Amygdala (tissue), 56 donors: ENCODE results near the gene SLC9A9.

Source experiments
- DNase-seq, 56 donors: peaks; one replicate each; lab custom pipeline; 2025; lab: John Stamatoyannopoulos, UW

SLC9A9 gene

DNA sequence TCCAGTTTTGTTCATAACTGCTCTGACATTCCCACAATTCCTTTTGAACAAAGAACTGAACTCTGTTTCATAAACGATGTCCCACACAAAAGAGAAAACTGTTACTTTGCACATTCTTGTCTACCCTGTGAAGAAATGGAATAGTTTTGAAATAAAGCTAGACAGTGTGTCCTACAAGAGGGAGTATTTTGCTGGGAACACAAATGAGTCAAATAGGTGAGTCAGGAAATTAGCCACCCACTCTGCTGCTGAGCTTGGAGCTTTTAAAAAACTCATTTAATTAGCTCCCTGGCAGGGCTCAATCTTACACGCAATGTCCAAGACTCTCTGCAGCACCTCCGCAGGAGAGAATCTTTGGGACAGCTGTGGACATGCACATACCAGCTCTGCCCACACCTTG, 193.4 kb downstream of the SLC9A9 start:
- peak in 1 of 56 donors; percentile 1 for DNase-seq

DNA sequence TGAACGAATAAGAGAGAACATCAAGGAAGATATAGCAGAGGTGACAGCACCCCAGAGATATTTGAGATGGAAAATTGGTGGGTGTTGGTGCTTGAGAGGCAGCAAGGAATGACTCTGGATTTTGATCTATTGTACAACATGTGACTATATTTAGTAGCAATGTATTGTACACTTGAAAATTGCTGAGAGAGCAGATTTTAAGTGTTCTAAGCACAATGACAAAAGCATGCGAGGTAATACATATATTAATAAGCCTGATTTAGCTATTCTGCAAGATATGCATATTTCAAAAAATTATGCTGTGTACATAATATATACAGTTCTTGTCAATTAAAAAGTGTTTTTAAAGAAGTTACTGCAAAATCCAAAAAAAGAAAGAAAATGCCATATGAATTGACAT, 194.3 kb downstream of the SLC9A9 start:
- no peak for DNase-seq

DNA sequence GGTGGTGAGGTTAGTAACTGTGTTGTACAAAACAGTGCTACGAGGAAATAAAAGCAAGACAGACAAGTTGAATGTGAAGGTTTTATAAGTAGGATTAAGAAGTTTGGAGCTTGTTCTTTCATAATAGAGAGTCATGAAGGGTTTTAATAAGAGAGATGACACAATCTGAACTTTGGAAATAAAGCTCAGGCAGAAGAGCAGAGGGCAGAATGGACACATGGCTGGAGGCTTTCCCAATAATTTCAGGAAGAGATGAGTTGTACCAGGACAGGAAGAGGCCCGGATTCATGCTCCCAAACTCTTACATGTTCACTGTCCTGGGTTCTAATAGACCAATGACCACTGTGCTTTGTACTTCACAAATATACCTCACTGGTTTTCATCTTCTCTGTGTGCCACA, 194.8 kb downstream of the SLC9A9 start:
- DNase-seq, result no peak

DNA sequence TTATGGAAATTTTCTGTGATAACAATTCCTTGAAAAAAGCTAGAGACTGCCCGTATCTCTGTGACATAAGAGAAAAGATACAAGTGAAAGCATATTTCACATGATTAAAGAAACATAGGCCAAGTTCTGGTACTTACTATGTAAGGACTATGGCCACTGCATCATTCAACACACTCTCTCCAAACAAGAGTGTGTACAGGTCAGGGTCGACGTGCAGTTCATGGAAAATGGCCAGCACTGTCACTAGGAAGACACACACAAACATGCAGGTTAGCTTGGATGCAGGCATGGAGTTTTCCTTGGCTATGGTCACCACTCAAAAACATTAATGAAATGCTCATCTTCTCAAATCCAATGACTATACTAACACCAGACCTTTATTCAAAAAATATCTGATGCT, 196.2 kb downstream of the SLC9A9 start:
- no peak for DNase-seq

DNA sequence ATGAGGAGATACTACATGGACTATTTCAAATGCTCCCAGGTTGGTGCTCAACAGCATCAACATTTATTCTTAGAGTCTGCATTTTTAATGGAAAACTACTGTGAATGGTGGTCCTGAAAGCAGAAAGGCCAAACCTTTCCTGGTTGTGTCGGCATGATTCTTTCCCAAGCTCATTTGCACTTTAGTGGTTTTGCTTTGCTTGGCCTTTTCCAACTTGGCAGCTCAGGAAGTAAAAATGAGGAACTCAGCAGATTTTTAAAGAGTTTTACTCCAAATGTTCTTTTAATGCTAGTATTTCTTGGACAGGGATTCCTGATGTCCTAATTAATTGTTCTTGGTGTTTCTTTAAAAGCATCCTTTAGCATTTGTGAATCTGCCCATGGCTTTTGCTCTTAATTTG, 197.4 kb downstream of the SLC9A9 start:
- DNase-seq, result no peak

DNA sequence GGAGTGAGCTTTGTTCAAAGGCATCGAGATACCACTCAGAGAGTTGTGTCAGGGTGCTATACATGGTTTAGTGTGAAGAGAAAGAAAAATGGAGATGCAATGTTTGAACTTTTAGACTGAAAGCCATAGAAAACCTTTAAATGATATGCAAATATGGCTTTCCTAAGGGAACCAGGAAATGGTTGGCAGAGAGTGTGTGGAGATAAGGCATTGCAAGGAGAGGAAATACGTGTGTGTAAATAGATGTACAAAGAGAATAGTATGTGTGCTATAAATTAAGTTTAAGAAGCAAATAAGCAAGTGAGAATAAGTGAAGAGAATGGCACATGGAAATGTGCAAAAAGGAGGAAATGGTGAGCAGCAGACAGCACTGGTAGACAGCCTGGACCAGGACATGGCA, 198.1 kb downstream of the SLC9A9 start:
- DNase-seq, result no peak

DNA sequence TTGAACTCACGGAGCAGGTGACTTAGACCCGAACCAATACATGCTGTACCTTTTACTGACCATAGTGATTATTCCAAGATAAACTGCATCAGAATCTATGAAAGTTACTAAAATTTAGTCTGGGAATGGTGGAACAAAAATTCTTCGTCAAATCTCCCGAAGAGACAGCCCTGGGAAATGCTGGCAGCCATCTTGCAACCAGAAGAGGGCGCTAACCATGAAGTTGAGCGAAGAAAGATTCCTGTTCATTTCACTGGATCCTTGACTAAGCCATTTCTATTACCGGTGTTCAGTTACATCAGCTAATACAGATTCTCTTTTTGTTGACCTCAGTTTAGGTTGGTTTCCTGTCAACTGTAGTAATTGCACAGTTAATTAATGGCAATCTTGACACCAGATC, 199.6 kb downstream of the SLC9A9 start:
- DNase-seq, result no peak

DNA sequence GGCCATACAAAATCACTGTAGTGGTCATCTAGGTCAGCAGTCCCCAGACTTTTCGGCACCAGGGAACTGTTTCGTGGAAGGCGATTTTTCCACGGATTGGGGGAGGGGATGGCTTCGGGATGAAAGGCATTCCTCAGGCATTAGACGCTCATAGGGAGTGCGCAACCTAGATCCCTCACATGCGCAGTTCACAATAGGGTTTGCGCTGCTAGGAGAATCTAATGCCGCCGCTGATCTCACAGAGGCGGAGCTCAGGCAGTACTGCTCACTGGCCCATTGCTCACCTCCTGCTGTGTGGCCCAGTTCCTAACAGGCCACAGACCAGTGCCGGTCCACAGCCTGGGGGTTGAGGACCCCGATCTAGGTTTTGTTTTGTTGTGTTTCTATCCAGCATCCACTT, 200.1 kb downstream of the SLC9A9 start:
- DNase-seq, result no peak

DNA sequence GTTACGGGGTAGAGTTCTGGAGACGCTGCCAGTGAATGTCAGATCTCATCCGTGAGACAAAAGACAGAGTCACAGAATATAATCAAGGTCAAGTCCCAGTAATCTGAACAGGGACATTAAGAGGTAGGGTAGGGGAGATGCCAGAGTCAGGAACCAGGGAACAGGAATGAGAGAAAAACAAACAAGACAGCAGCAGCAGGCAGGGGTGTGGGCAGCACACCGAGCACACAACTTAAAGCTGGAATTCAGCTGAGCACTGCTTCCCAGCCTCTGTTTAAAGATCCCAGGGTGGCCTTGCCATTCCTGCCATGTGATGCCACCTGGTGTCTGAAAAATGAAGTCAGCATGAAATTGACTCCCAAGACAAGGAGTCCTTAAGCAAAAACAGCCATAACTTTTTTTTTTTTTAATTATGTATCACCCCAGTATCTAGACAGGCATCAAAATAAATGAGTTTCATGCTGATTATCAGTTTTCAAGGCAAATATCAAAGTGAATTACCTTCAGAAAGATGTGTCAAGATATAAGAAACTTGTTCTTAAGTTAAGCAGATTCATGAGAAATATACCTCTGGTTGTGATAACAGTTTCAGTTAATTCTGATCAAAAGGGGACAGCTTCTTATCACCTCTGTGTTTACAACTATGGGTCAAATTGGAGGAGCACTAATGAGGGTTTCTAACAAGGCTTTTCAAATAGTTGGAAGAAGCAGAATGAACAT, 203.7 kb downstream of the SLC9A9 start:
- peak in 17 of 56 donors; percentile 1 to 42 (median 6) for DNase-seq

DNA sequence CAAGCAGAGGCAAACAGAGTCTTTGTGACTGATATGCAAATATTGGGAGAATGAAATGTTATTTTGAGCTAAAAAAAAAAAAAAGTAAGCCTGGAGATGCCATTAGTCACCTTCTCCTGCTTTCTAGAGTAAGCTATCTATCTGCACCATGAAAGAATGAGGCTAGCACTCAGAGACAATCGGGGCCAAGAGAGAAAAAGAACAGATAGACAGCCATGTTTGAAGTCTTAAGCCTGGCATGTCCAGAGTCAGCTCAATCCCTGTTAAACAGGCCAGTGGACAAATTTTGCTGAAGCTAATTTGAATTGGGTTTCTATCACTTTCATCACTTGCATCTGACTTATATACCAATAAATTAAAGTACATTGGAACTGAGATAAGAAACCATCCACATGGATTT, 204.4 kb downstream of the SLC9A9 start:
- DNase-seq, result no peak

DNA sequence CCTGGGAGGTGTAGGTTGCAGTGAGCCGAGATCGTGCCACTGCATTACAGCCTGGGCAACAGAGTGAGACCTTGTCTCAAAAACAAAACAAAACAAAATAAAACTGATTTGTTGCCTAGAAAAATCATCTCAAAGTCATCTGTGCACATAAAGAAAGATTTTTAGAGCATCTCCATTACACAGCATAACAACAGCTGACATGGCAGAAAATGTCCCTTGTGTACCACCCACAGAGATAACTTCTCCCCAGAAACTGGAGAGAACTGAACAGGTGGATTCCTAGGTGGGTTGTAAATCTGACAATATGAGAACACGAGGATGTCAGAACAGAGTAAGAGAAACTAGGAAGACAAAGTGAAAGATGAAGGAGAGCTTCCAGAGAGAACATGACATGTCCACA, 207.5 kb downstream of the SLC9A9 start:
- no peak for DNase-seq

DNA sequence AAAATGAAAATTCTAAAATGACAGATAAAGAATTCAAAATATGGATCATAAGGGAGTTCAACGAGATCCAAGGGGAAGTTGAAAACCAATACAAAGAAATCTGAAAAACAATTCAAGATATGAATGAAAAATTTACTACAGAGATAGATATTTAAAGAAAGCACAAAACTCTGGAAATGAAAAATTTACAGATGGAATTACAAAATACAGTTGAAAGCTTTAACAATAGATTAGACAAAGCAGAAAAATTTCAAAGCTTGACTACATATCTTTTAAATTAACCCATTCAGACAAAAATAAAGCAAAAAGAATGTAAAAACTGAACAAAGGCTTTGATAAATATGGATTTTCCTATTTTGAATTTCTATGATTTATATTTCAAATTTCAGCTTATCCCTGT, 211.1 kb downstream of the SLC9A9 start:
- no peak for DNase-seq

DNA sequence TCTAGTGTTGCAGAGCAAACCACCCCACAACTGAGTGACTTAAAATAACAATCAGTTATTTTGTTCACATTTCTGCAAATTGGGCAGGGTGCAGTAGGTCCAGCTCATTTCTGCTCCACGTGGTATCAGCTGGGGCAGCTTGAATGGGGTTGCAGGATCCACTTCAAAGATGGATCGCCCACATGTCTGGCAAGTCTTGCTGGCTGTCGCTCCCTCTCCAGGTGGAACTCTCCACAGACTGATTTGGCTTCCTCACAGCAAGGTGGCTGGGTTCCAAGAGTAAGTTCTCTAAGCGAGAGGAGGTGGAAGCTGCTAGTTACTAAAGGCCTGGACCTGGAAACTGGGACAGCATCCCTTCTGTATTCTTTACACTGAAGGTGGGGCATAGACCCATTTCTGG, 213.3 kb downstream of the SLC9A9 start:
- peak in 1 of 56 donors; percentile 2 for DNase-seq

DNA sequence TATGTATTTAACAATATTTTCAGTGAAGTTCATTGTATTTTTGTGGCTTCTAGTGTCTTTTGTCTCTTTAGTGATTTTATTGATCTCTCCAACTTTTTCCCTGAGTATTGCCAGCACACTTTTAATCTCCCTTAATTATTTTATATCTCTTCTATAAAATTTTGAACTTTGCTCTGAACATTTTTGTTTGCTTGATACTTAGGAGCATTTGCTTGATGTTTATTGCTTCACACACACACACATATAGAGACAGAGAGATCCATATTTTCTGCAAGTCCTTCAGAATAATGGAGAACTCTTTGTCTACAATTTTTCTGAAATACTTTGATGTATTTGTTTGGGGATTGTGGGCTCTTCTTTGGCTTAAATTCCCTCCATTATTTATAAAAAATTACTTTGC, 213.8 kb downstream of the SLC9A9 start:
- DNase-seq, result no peak

DNA sequence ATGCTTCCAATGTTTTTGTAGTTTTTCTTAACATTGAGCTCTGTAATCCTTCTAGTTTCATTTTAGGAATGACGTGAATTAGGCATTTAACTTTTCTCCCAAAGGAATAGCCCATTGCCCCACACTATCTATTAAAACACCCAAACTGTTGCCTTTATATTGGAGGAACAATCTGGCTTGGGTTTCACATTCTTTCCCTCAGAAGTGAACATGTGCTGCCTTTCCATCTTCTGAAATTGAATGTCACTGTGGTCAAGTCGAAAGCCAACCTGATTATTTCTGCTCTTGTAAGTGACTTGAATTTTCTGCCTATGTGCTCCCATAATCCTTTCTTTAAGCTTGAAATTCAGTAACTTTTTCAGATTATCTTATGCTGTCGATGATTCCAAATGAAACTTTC, 214.5 kb downstream of the SLC9A9 start:
- DNase-seq, result no peak

DNA sequence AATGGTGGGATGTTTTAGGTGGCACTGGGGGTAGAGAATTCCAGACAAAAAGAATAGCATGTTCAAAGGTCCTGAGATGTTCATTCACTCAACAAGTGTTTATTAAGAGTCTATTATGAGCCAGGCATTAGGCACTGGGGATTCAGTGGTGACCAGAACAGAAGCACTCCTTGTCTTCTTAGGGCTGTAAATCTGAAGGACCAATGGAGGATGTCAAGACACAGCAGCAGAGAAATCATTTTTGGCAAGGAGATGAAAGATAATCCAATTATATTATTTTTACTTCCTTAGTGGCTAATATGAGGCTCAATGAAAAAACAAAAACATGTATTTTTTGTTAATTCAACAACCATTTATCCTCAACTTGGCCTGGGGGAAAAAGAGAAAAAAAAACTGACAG, 218.5 kb downstream of the SLC9A9 start:
- no peak for DNase-seq

DNA sequence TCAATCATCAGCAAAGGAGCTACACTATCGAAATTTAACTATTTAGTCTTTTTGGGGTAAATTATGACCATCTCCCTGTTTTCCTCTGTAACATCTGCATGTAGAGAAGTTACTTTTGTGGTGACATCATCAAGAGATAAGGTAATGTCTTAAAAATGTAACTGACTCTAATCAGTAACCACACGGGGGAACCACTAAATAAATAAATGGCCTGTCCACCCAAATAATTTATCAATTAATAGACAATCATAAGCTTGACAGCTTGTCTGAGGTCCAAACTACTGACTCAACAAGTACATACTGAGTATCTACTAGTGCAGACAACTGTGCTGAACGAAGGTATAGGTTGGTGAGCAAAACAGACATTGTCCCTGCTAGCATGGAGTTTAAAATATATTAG, 219.3 kb downstream of the SLC9A9 start:
- DNase-seq, result no peak

DNA sequence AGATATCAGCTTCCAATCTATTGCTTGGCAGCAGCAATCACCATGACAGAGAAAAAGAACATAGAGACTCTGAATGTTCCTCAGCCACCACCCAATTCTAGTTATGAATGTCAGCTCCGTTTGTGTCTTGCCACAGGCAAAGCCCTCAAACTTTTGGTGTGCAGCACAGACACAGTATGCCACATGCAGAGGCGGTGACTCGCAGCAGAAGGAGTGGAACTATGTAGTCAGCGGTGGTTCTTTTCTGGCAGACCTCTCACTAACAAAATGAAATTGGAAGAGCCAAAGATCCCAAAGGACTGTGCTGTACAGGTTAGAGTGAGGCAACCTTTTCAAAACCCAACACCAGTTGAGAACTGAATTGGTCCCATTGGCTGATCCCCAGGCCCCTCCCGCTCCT, 220.9 kb downstream of the SLC9A9 start:
- no peak for DNase-seq

DNA sequence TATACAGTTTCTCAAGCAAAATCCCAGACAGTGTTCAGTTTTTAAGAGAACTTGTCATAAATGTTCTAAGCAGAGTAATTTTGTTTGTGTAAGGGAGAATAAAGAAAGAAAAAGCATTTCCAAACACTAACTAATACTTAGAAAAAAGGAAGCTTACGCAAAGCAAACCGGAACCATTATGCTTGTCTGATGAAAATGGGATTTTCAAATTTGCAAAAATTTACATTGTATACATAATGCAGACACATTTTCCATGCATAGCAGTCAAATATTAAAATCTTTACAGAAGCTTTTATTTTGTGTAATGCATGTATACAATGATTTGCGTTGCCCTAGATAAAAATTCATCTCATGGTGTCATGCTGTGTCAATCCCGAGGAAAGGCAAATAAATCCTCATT, 229.0 kb downstream of the SLC9A9 start:
- no peak for DNase-seq

DNA sequence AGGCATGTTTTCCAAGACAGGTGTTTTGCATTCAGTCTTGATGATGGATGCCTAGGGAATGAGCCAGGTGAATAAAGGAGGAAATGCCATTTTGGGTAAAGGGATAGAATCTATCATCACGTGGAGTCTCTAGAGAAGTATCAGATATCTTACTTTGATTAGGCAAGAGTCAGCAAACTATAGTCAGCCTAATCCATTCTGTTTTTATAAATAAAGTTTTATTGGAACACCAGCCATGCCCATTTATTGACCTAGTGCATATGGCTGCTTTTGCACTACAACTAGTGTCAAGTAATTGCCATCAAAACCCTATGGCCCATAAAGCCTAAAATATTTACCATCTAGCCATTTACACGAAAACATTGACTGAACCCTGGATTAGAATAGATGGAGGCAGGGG, 231.2 kb downstream of the SLC9A9 start:
- DNase-seq, result no peak

DNA sequence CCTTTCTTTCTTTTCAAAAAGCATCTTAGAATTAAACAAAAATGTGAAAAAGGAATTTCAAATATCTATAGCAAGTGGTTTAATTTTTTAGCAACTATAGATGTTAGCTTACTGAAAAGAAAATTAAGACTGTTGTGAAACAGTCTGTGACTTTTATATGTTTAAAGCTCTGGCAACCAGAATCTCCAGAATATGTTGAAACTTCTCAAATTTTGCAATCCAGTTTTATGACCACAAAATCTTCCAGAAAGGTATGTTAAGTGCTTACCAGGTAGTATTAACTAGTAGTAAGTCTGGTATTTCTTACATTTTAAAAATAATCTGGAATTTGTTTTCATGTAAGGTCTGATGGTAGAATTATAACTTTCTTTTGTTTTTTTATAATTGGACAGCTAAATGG, 235.0 kb downstream of the SLC9A9 start:
- no peak for DNase-seq

DNA sequence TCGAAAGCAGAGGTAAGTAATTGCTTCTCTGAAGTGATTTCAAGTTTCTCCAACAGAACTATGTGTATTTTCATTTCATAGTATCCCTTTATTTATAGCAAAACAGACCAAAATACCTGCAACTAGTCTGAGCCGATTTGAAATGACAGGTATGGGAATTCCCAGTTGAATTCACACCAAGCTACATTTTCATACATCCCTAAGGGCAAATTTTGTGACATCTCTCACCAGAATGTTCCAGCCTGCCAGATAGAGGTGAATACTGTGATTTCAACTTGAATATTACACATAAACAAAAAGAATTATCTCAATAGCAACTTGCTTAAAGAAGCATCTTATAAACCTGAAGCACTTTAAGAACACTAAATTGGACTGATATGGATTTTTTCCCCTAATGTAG, 235.7 kb downstream of the SLC9A9 start:
- DNase-seq, result no peak

DNA sequence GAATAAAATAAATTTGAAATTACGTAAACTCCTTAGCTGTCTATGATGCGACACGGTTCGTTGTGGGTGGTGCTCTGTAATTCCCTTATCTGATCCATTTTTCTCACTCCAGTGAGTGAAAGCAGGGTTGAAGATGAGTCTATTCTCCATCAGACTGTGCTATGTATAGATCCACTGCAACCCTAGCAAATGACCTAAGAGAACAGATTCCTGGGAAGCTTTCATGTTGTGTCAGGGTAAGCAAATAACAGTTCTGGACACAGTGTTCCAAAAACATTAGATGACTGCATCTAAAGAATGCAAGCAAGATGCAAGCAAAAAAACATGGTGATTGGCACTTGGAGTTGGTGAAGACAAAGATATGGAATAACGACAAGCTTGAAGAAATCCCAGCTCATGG, 239.3 kb downstream of the SLC9A9 start:
- no peak for DNase-seq
